Kidney (tissue), 14 donors: ENCODE measurements around the gene KIF6. TPM values are rescaled to one million over a fixed set of nuclear protein-coding genes. Genes with fewer than 3 reads are reported as not detected.

ENCODE experiments used
- DNase-seq, 5 donors: peaks; one replicate each; pipeline ENCODE4 v3.0.0-alpha.2; 2013 to 2020
- FAIRE-seq: peaks from 2 replicates; lab custom pipeline; 2012; peaks lifted over from hg19 to GRCh38; lab: Jason Lieb, UNC
- H3K27ac ChIP-seq, 2 donors: one replicate each; pipeline ENCODE4 v1.7.0; 2013; ENCODE audit warnings: low read depth in 2 of 2, low read length in 2 of 2, inconsistent platforms in 1 of 2
- H3K27me3 ChIP-seq: one replicate; pipeline ENCODE4 v1.7.1; 2013; ENCODE audit warnings: low read length, inconsistent platforms; ENCODE audit not compliant: control insufficient read depth, insufficient read depth
- H3K36me3 ChIP-seq, 3 donors: one replicate each; pipeline versions ENCODE4 v1.7.0 to v1.7.1; 2013; ENCODE audit warnings: low read length in 3 of 3, control low read depth in 1 of 3, inconsistent platforms in 1 of 3; ENCODE audit not compliant: insufficient read depth in 3 of 3, control insufficient read depth in 2 of 3
- H3K4me1 ChIP-seq, 3 donors: one replicate each; pipeline versions ENCODE4 v1.7.0 to v1.7.1; 2013; ENCODE audit warnings: low read length in 3 of 3, inconsistent platforms in 1 of 3, low read depth in 1 of 3; ENCODE audit not compliant: control insufficient read depth in 2 of 3, insufficient read depth in 2 of 3
- H3K4me3 ChIP-seq, 3 donors: one replicate each; pipeline versions ENCODE4 v1.7.0 to v1.8.1; 2013; ENCODE audit warnings: low read length in 3 of 3, control low read depth in 1 of 3, inconsistent platforms in 1 of 3
- H3K9ac ChIP-seq, 3 donors: one replicate each; pipeline versions ENCODE4 v1.7.0 to v1.7.1; 2013; ENCODE audit warnings: low read length in 3 of 3, control low read depth in 1 of 3, inconsistent platforms in 1 of 3
- H3K9me3 ChIP-seq, 3 donors: one replicate each; pipeline versions ENCODE4 v1.7.0 to v1.7.1; 2013; ENCODE audit warnings: low read length in 3 of 3, control low read depth in 1 of 3, inconsistent platforms in 1 of 3; ENCODE audit not compliant: control insufficient read depth in 2 of 3, insufficient read depth in 1 of 3
- CTCF ChIP-seq: IDR thresholded peaks from 3 replicates; pipeline ENCODE4 v1.5.1; 2012; ENCODE audit warnings: mild to moderate bottlenecking, moderate library complexity, borderline replicate concordance; ENCODE audit not compliant: insufficient read depth; ENCODE audit errors: extremely low read depth
- intact Hi-C: fragments of 100-400 bp; cut with DNase I; formaldehyde crosslinking; loops from one replicate; pipeline ENCODE4 v1.11.1; 2022
- polyA plus RNA-seq: library from polyadenylated mRNA; stranded (reverse); fragments of 350-450 nt; fragmentation: Illumina TruSeq; extraction: RNeasy Lipid Tissue Mini Kit (QIAGEN cat#74804); gene quantifications from one replicate; pipeline ENCODE4 v1.2.3, GENCODE V29; 2014; ENCODE audit warnings: low read depth, low replicate concordance; ENCODE audit not compliant: insufficient read depth
- total RNA-seq: library from RNA; stranded (reverse); fragmentation: NEBNext Ultra II Directional; extraction: Animal tissue kit (Norgen Biotek cat#: 25700); gene quantifications from one replicate; pipeline ENCODE4 v1.2.1, GENCODE V29; 2021
- donor health status: control.
- donor health status: control.
- donor health status: control.
- donor health status: control.
- donor health status: control.
- donor health status: DM: yes; HTN: yes; CAD: no.
- donor health status: Normal renal cell carcinoma (clear cell type).

KIF6 gene
- total and polyA plus RNA-seq, 2 donors from 2014 or later, result 1.7 to 2.9 TPM

- FAIRE-seq (no peak), DNase-seq (no peak)
- Histone ChIP-seq H3K36me3 (no peaks in the 10 kb centered on the region), H3K27me3 (no peaks in the 10 kb centered on the region), H3K4me3 (no peak overlapping the region), H3K27ac (no peak overlapping the region), H3K4me1 (no peaks in the 10 kb centered on the region), H3K9me3 (no peaks in the 10 kb centered on the region), H3K9ac (no peak overlapping the region)
- TF ChIP-seq CTCF, result no peak
- intact Hi-C loops, result no loop called here
Measured at GRCh38 chr6:39419607-39420006, 305.6 kb downstream of the KIF6 start.

- no peak overlapping the region for H3K4me3 ChIP-seq
- no peak overlapping the region for H3K9ac ChIP-seq
- no peak overlapping the region for H3K27ac ChIP-seq
- DNase-seq, result no peak
- TF ChIP-seq CTCF, result no peak
- no peaks in the 10 kb centered on the region for H3K4me1 ChIP-seq
- no peak for FAIRE-seq
- intact Hi-C loops, result no loop called here
- no peaks in the 10 kb centered on the region for H3K9me3 ChIP-seq
- no peaks in the 10 kb centered on the region for H3K36me3 ChIP-seq
- H3K27me3 ChIP-seq, result no peaks in the 10 kb centered on the region
Measured at GRCh38 chr6:39417440-39417839, 307.8 kb downstream of the KIF6 start.

- DNase-seq (no peak), FAIRE-seq (no peak)
- H3K27me3 ChIP-seq, result no peaks in the 10 kb centered on the region
- no peaks in the 10 kb centered on the region for H3K4me1 ChIP-seq
- intact Hi-C loops, result no loop called here
- H3K4me3 ChIP-seq, result no peak overlapping the region
- no peak overlapping the region for H3K27ac ChIP-seq
- H3K9ac ChIP-seq, result no peak overlapping the region
- no peaks in the 10 kb centered on the region for H3K36me3 ChIP-seq
- H3K9me3 ChIP-seq, result no peaks in the 10 kb centered on the region
- no peak for TF ChIP-seq CTCF
Measured at GRCh38 chr6:39416728-39417127, 308.5 kb downstream of the KIF6 start.

GRCh38 chr6:39416026-39416425, 309.2 kb downstream of the KIF6 start:
- Histone ChIP-seq H3K9me3 (no peaks in the 10 kb centered on the region), H3K27me3 (no peaks in the 10 kb centered on the region), H3K27ac (no peak overlapping the region), H3K36me3 (no peaks in the 10 kb centered on the region), H3K4me1 (no peaks in the 10 kb centered on the region), H3K4me3 (no peak overlapping the region), H3K9ac (no peak overlapping the region)
- FAIRE-seq (no peak), DNase-seq (no peak)
- intact Hi-C loops, result no loop called here
- no peak for TF ChIP-seq CTCF
